H1 (cell line): Measurements from ENCODE around the gene NKAIN2. TPM values are rescaled to one million over a fixed set of nuclear protein-coding genes. Genes with fewer than 3 reads are reported as not detected.

Source experiments
- ATF2 ChIP-seq: IDR thresholded peaks from 2 replicates; pipeline ENCODE4 v1.6.1; 2012; ENCODE audit warnings: low read length, inconsistent platforms
- EGR1 ChIP-seq: IDR thresholded peaks from 2 replicates; pipeline ENCODE4 v1.6.1; 2011; ENCODE audit warnings: low read depth, low read length, borderline replicate concordance
- JUND ChIP-seq: IDR thresholded peaks from 2 replicates; pipeline ENCODE4 v1.6.1; 2011; ENCODE audit warnings: mild to moderate bottlenecking, improper control_type of control experiment, low read length
- MAX ChIP-seq: IDR thresholded peaks from 2 replicates; pipeline ENCODE4 v1.6.1; 2012; ENCODE audit warnings: inconsistent platforms
- polyA plus RNA-seq, 7 experiments: library from polyadenylated mRNA; depleted of rRNA in 3 of 7; stranded (reverse) in 5 of 7; unstranded in 2 of 7; fragments of >200 nt in 5 of 7; fragments of 200-250 nt in 2 of 7; gene quantifications; 1 replicate in 5 of 7; 2 replicates in 1 of 7; 4 replicates in 1 of 7; pipeline versions ENCODE4 v1.2.1 to v1.2.3, GENCODE V29; 2011 to 2013; ENCODE audit warnings: missing spikeins in 2 of 7, mixed read lengths in 2 of 7
- total RNA-seq: library from RNA; stranded (reverse); fragmentation: NEBNext Ultra II Directional; extraction: Animal tissue kit (Norgen Biotek cat#: 25700); gene quantifications from 2 replicates; pipeline ENCODE4 v1.2.1, GENCODE V29; 2021

NKAIN2 gene
- total and polyA plus RNA-seq, 2 of the 8 experiments (the other 6 are each of a cell fraction or from before 2014, with no cell fraction given), result 0.20 to 0.34 TPM

- no peak for TF ChIP-seq JUND
- no peak for TF ChIP-seq MAX
- TF ChIP-seq ATF2, result no peak
- no peak for TF ChIP-seq EGR1
Observed at GRCh38 chr6:124445581-124445980, 641.9 kb downstream of the NKAIN2 start (continued).
